ENCODE measurements around the gene PCNX2.

DNA sequence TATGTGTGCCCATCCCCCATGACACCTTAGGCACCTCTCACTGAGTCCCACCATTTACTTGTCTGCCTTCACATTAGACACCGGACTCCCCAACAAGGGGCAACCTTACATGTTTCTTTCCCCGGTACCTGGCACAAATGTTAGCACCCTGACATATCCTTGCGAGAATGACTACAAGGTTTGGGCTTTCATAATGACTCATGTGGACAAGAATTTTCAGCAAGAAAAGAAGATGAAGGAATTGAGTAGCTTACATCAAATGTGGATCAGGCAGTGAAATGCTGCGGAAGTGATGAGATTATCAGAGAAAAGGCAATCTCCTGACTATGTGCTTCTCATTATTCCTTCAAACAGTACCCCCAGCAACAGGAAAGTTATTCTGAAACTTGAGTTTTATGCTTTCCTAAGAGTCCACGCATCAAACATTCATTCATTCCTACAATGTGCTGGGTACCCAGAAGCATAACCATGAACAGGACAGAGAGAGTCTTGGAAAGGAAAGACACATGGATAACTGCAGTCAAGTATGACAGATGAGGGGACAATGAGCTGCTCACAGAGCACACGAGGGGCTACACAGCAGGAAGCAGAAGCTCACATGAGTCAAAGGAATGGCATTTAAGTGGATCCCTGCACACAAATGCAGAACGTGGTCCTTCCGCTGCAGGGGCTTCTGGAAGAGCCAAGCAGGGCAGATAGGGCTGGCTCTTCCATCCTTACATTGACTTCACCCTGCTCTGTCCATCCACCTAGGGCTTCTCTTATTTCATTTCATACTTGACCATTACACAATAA lies 112.1 kb downstream of the PCNX2 start:
- TF ChIP-seq, protein P1, sequence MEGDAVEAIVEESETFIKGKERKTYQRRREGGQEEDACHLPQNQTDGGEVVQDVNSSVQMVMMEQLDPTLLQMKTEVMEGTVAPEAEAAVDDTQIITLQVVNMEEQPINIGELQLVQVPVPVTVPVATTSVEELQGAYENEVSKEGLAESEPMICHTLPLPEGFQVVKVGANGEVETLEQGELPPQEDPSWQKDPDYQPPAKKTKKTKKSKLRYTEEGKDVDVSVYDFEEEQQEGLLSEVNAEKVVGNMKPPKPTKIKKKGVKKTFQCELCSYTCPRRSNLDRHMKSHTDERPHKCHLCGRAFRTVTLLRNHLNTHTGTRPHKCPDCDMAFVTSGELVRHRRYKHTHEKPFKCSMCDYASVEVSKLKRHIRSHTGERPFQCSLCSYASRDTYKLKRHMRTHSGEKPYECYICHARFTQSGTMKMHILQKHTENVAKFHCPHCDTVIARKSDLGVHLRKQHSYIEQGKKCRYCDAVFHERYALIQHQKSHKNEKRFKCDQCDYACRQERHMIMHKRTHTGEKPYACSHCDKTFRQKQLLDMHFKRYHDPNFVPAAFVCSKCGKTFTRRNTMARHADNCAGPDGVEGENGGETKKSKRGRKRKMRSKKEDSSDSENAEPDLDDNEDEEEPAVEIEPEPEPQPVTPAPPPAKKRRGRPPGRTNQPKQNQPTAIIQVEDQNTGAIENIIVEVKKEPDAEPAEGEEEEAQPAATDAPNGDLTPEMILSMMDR (IDR thresholded peaks at IDR 0.05; ENCODE audit: insufficient read depth, low read length, poor library complexity, severe bottlenecking), result no peak
- no peak for TF ChIP-seq EZH2phosphoT487 (conservative IDR thresholded peaks at IDR 0.05; ENCODE audit: low read length)
